Activated T-helper 17 cell treated with anti-CD3 and anti-CD28 coated beads, Interleukin-2, amount 50 U/mL, for 72 hours (primary cell): Measurements from ENCODE around the gene DNAJB1. TPM values are rescaled to one million over a fixed set of nuclear protein-coding genes. Genes with fewer than 3 reads are reported as not detected.
A peak's percentile ranks its signal among the peaks of the same experiment; 100 is the strongest.
"Not testable (repeated sequence)": the region's sequence is repeated elsewhere in the genome, so short reads cannot be mapped to it uniquely, and the experiment has no call there.

Experiments used
- ATAC-seq: fragments of 150-1000 bp; cut with Tn5 transposase; replicated peaks from 2 replicates; pipeline ENCODE4 v1.10.0; 2021; ENCODE audit warnings: mild to moderate bottlenecking, moderate library complexity
- H3K27ac Mint-ChIP-seq: one replicate; pipeline ENCODE4 v1.8.0; 2022; ENCODE audit warnings: mixed read lengths
- H3K27me3 Mint-ChIP-seq: one replicate; pipeline ENCODE4 v1.8.0; 2022; ENCODE audit warnings: mixed read lengths
- H3K36me3 Mint-ChIP-seq: one replicate; pipeline ENCODE4 v1.8.0; 2022; ENCODE audit warnings: low read depth, mild to moderate bottlenecking, mixed read lengths
- H3K4me1 Mint-ChIP-seq: one replicate; pipeline ENCODE4 v1.8.0; 2022; ENCODE audit warnings: mixed read lengths
- H3K4me3 Mint-ChIP-seq: one replicate; pipeline ENCODE4 v1.8.0; 2022; ENCODE audit warnings: mild to moderate bottlenecking, mixed read lengths
- H3K9me3 Mint-ChIP-seq: one replicate; pipeline ENCODE4 v1.8.0; 2022; ENCODE audit warnings: mixed read lengths
- total RNA-seq, 2 donors: library from RNA; stranded (reverse); gene quantifications; one replicate each; pipeline ENCODE4 v1.2.3, GENCODE V29; 2022

The DNAJB1 gene
- total RNA-seq, 2 donors from 2014 or later, result 79.4 to 140 TPM

- H3K27me3 Mint-ChIP-seq, result no peaks in the 10 kb centered on the region
- H3K4me3 Mint-ChIP-seq, result no peak overlapping the region
- H3K4me1 Mint-ChIP-seq, result peaks cover 13% of the 10 kb centered on the region
- H3K27ac Mint-ChIP-seq, result no peak overlapping the region
- no peak for ATAC-seq
- peaks cover 10% of the 10 kb centered on the region for H3K36me3 Mint-ChIP-seq
- no peaks in the 10 kb centered on the region for H3K9me3 Mint-ChIP-seq
These were observed 40.3 kb upstream of the DNAJB1 start for GRCh38 chr19:14558370-14559066.

- H3K36me3 Mint-ChIP-seq, result peaks cover 10% of the 10 kb centered on the region
- peak overlapping the region; percentile 90 for H3K27ac Mint-ChIP-seq
- peaks cover 13% of the 10 kb centered on the region for H3K4me1 Mint-ChIP-seq
- H3K27me3 Mint-ChIP-seq, result no peaks in the 10 kb centered on the region
- peak; percentile 84 for ATAC-seq
- no peaks in the 10 kb centered on the region for H3K9me3 Mint-ChIP-seq
- peak overlapping the region; percentile 70 for H3K4me3 Mint-ChIP-seq
These were observed 38.5 kb upstream of the DNAJB1 start for GRCh38 chr19:14556662-14557188.

- peak overlapping the region; percentile 70 for H3K4me3 Mint-ChIP-seq
- H3K27me3 Mint-ChIP-seq, result no peaks in the 10 kb centered on the region
- H3K36me3 Mint-ChIP-seq, result peaks cover 10% of the 10 kb centered on the region
- peak; percentile 84 for ATAC-seq
- peak overlapping the region; percentile 90 for H3K27ac Mint-ChIP-seq
- no peaks in the 10 kb centered on the region for H3K9me3 Mint-ChIP-seq
- H3K4me1 Mint-ChIP-seq, result peaks cover 13% of the 10 kb centered on the region
These were observed 37.9 kb upstream of the DNAJB1 start for GRCh38 chr19:14555918-14556661.

- Mint-ChIP-seq H3K36me3 (peaks cover 16% of the 10 kb centered on the region), H3K27ac (no peak overlapping the region), H3K4me1 (peaks cover 19% of the 10 kb centered on the region), H3K4me3 (no peak overlapping the region), H3K9me3 (no peaks in the 10 kb centered on the region), H3K27me3 (no peaks in the 10 kb centered on the region)
- no peak for ATAC-seq
These were observed 36.2 kb upstream of the DNAJB1 start for GRCh38 chr19:14554382-14554812.

- Mint-ChIP-seq H3K4me3 (no peak overlapping the region), H3K9me3 (no peaks in the 10 kb centered on the region), H3K27me3 (no peaks in the 10 kb centered on the region), H3K36me3 (peaks cover 17% of the 10 kb centered on the region), H3K4me1 (peaks cover 19% of the 10 kb centered on the region), H3K27ac (peak overlapping the region; percentile 66)
- ATAC-seq, result no peak
These were observed 35.7 kb upstream of the DNAJB1 start for GRCh38 chr19:14553939-14554243.

GRCh38 chr19:14553042-14553938, 35.1 kb upstream of the DNAJB1 start:
- peaks cover 19% of the 10 kb centered on the region for H3K4me1 Mint-ChIP-seq
- H3K4me3 Mint-ChIP-seq, result no peak overlapping the region
- H3K9me3 Mint-ChIP-seq, result no peaks in the 10 kb centered on the region
- peak overlapping the region; percentile 66 for H3K27ac Mint-ChIP-seq
- H3K36me3 Mint-ChIP-seq, result peaks cover 23% of the 10 kb centered on the region
- no peaks in the 10 kb centered on the region for H3K27me3 Mint-ChIP-seq
- ATAC-seq, result no peak

- H3K27me3 Mint-ChIP-seq, H3K4me3 Mint-ChIP-seq, ATAC-seq, H3K9me3 Mint-ChIP-seq: not testable (repeated sequence)
- Mint-ChIP-seq H3K4me1 (peaks cover 19% of the 10 kb centered on the region), H3K36me3 (peaks cover 26% of the 10 kb centered on the region), H3K27ac (peak overlapping the region; percentile 4)
These were observed 33.8 kb upstream of the DNAJB1 start for GRCh38 chr19:14552006-14552360.

- H3K27ac Mint-ChIP-seq, result peak overlapping the region; percentile 4
- peaks cover 23% of the 10 kb centered on the region for H3K36me3 Mint-ChIP-seq
- peak overlapping the region; percentile 22 for H3K4me3 Mint-ChIP-seq
- not testable (repeated sequence) for H3K27me3 Mint-ChIP-seq, H3K9me3 Mint-ChIP-seq
- ATAC-seq, result peak; percentile 63
- peaks cover 14% of the 10 kb centered on the region for H3K4me1 Mint-ChIP-seq
These were observed 33.2 kb upstream of the DNAJB1 start for GRCh38 chr19:14551134-14552005.

GRCh38 chr19:14550201-14550754, 32.1 kb upstream of the DNAJB1 start:
- Mint-ChIP-seq H3K4me1 (peaks cover 5% of the 10 kb centered on the region), H3K36me3 (peaks cover 16% of the 10 kb centered on the region), H3K4me3 (no peak overlapping the region), H3K27me3 (no peaks in the 10 kb centered on the region), H3K27ac (peak overlapping the region; percentile 4), H3K9me3 (no peaks in the 10 kb centered on the region)
- no peak for ATAC-seq

GRCh38 chr19:14545716-14546082, 27.5 kb upstream of the DNAJB1 start:
- H3K36me3 Mint-ChIP-seq, result peaks cover 16% of the 10 kb centered on the region
- no peaks in the 10 kb centered on the region for H3K27me3 Mint-ChIP-seq
- H3K4me1 Mint-ChIP-seq, result peaks cover 5% of the 10 kb centered on the region
- no peak for ATAC-seq
- no peaks in the 10 kb centered on the region for H3K9me3 Mint-ChIP-seq
- H3K4me3 Mint-ChIP-seq, result no peak overlapping the region
- no peak overlapping the region for H3K27ac Mint-ChIP-seq

GRCh38 chr19:14544977-14545715, 26.9 kb upstream of the DNAJB1 start:
- ATAC-seq, result no peak
- peaks cover 5% of the 10 kb centered on the region for H3K4me1 Mint-ChIP-seq
- no peaks in the 10 kb centered on the region for H3K9me3 Mint-ChIP-seq
- H3K27ac Mint-ChIP-seq, result no peak overlapping the region
- H3K4me3 Mint-ChIP-seq, result no peak overlapping the region
- peaks cover 16% of the 10 kb centered on the region for H3K36me3 Mint-ChIP-seq
- H3K27me3 Mint-ChIP-seq, result no peaks in the 10 kb centered on the region

GRCh38 chr19:14544047-14544446, 25.9 kb upstream of the DNAJB1 start:
- Mint-ChIP-seq H3K36me3 (peaks cover 16% of the 10 kb centered on the region), H3K4me3 (no peak overlapping the region), H3K9me3 (no peaks in the 10 kb centered on the region), H3K27ac (no peak overlapping the region), H3K4me1 (no peaks in the 10 kb centered on the region), H3K27me3 (no peaks in the 10 kb centered on the region)
- ATAC-seq, result peak; percentile 71

- no peaks in the 10 kb centered on the region for H3K4me1 Mint-ChIP-seq
These were observed 24.6 kb upstream of the DNAJB1 start for GRCh38 chr19:14542711-14543328.

More at GRCh38 chr19:14542711-14543328, 24.6 kb upstream of the DNAJB1 start:
- peak; percentile 66 for ATAC-seq
- Mint-ChIP-seq H3K27ac (no peak overlapping the region), H3K36me3 (peaks cover 7% of the 10 kb centered on the region), H3K9me3 (no peaks in the 10 kb centered on the region), H3K27me3 (no peaks in the 10 kb centered on the region), H3K4me3 (no peak overlapping the region)
